GM21576 (cell line): Measurements from ENCODE around the gene NPC1.
"Not testable (repeated sequence)": the region's sequence is repeated elsewhere in the genome, so short reads cannot be mapped to it uniquely, and the experiment has no call there.

Experiments
- ATAC-seq: cut with Tn5 transposase; IDR thresholded peaks from one replicate; pipeline ENCODE4 v1.9.1; 2021; ENCODE audit warnings: mild to moderate bottlenecking, moderate library complexity; ENCODE audit not compliant: unreplicated experiment

NPC1 gene

GRCh38 chr18:23526501-23527063 is 59.7 kb downstream of the NPC1 start:
- no peak for ATAC-seq

DNA sequence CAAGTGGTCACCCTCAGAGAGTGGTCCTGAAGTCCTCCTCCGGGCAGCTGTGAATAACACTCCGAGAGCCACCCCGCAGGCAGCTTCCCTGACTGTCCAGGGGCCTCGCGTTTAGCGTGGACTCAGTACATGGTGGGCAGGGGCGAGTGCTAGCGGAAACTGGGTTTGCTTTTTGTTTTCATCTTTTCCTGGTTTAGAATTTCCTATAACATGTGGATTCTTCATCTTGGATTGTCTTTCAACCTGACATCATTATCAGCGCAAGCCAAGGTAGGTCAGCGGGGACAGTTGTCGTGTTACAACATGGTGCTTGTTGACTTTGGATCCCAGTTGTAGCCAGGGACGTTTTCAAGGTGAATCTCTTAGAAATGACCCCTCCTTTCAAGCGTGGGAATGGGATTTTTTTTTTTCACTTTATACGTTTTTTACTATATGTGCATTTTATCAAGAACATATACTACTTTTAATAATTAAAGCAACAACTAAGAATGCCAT is 62.0 kb downstream of the NPC1 start:
- ATAC-seq: no peak

DNA sequence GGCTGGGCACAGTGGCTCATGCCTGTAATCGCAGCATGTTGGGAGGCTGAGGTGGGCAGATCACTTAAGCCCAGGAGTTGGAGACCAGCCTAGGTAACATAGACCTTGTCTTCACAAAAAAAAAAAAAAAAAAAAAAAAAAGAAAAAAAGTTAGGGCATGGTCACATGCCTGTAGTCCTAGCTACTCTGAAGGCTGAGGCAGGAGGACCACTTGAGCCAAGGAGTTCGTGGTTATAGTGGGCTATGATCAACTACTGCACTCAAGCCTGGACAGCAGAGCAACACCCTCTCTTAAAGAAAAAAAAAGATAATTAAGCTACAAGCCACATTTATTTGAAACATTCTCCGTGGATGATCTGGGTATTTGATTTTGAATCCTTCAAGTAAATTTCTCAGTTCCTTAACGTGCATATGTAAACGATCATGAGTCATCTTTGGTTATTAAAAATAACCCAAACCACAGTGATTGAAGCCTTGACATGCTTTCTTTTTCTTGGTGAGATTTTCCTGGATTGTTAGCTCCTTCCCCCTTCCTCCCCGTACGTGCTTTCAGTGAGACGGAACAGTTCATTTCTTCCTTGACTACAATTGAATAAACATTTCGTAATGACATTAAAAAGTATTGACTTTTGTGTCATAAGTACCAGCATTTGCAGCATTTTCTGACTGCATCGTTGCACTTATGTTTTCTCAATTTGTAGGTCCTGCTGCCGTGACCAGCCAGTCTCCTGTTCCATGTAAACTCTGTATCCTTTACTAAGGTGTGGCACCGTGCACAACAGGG is 62.7 kb downstream of the NPC1 start:
- peak; percentile 46 for ATAC-seq

GRCh38 chr18:23521907-23522306 is 64.4 kb downstream of the NPC1 start:
- no peak for ATAC-seq

- no peak for ATAC-seq
These were observed 65.0 kb downstream of the NPC1 start for GRCh38 chr18:23521271-23521670.

DNA sequence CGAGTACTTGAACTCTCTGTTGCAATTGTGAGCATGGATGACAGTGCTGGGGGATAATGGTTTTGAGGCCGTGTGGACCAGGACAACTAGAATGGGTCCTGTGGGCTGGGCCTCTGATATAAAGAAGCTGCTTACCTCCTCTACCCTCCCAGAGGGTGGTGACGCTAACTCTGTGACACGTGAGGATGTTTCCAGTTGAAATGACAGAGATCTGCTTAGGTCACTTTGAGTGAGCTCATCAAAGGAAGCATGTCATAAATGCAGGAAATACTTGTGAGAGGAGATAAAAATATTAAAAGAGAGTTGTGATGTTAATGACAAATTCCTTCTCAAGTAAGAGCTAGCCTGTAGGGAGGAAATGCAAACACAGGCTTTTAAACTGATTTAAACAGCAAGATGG is 66.6 kb downstream of the NPC1 start:
- ATAC-seq: no peak

GRCh38 chr18:23515911-23516546 is 70.3 kb downstream of the NPC1 start:
- peak; percentile 89 for ATAC-seq

- ATAC-seq: no peak
These were observed 73.7 kb downstream of the NPC1 start for GRCh38 chr18:23512641-23513040.

- not testable (repeated sequence) for ATAC-seq
These were observed 74.1 kb downstream of the NPC1 start for GRCh38 chr18:23512216-23512615.

- ATAC-seq: not testable (repeated sequence)
These were observed 75.4 kb downstream of the NPC1 start for GRCh38 chr18:23510923-23511322.

DNA sequence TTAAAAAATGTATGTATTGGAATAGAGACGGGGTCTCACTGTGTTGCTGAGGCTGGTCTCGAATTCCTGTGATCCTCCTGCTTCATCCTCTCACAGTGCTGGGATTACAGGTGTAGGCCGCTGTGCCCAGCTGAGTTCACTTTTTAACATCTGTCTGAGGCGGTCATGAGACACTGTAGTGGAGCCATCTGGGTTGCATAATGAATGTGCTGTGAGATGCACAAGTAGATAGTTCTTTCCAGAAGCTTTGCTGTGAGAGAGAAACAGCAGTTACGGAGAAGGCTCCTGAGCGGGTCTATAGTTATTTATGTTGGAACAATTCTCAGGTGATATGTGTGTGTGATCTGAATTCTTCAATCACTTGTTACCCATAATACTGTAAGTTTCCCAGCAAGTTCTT is 79.9 kb downstream of the NPC1 start:
- ATAC-seq: no peak

GRCh38 chr18:23504720-23505119 is 81.6 kb downstream of the NPC1 start:
- ATAC-seq: peak; percentile 27

- no peak for ATAC-seq
These were observed 82.4 kb downstream of the NPC1 start for GRCh38 chr18:23503963-23504344.

- ATAC-seq: peak; percentile 65
These were observed 83.0 kb downstream of the NPC1 start, which contains the start of gene RMC1 for GRCh38 chr18:23503038-23503962. Gene RMC1, plus strand, starts transcription at chr18:23503511. Its CDS starts 108 bp downstream, at chr18:23503619.

DNA sequence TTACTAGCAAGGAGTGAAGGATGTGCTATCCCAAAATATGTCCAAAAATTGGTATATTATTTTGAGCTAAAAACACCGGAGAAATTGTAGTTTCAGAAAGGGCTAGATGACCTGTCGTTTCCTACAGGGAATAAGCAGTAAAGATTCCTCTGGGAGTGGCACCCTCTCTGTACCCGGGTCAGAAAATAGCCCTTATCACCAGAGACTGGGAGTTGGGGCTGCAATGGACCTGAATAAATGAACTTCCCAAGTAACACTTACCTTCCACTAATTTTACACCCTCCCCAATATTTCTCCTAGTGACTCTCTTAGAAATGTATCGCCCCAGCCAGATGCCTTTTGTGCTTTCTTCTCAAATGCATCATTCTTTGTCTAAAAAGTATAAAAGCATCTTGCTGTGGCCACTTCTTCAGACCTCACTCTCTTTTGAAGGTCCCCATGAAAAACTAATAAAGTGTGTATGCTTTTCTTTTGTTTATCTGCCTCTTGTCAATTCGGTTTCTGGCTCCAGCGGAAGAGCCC is 83.7 kb downstream of the NPC1 start:
- ATAC-seq: no peak

GRCh38 chr18:23501626-23502025 is 84.7 kb downstream of the NPC1 start:
- no peak for ATAC-seq

GRCh38 chr18:23499291-23499781 is 87.0 kb downstream of the NPC1 start:
- no peak for ATAC-seq

- ATAC-seq: peak; percentile 34
These were observed 87.4 kb downstream of the NPC1 start for GRCh38 chr18:23498877-23499276.

- ATAC-seq: no peak
These were observed 88.2 kb downstream of the NPC1 start for GRCh38 chr18:23498117-23498516.

GRCh38 chr18:23495723-23496440 is 90.4 kb downstream of the NPC1 start:
- no peak for ATAC-seq
